Smooth muscle cell of the brain vasculature (primary cell): ENCODE data around the gene FGR.
"Not testable (repeated sequence)": the region's sequence is repeated elsewhere in the genome, so short reads cannot be mapped to it uniquely, and the experiment has no call there.

Experiments used
- DNase-seq: peaks from one replicate; pipeline ENCODE4 v3.0.0-alpha.2; 2012; ENCODE audit warnings: low read depth, low spot score

The FGR gene

DNA sequence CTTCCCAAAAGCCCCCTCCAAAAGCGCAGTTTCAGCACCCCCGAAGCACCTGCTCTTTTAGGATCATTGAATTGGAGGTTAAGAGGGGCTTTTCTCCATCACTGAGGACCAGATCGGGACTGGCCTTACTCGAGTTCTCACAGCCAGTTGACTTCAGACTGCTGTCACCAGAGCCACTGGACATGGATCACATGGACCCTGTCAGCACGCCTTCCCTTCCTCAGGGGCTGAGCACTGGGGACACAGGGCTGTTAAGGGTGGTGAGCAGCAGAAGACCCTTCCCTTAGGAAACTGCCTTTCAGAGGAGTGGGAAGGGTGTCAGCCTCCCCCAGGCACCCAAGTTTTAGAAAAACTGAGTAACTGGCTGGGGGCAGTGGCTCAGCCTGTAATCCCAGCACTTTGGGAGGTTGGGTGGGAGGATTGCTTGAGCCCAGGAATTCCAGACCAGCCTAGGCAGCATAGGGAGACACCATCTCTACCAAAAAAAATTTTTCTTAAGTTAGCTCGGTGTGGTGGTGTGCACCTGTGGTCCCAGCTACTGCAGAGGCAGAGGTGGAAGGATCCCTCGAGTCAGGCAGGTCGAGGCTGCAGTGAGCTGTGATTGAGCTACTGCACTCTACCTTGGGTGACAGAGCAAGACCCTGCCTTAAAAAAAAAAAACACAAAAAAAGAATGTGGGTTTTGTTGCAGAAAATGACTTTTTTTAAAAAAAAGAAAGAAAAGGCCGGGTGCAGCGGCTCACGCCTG is 584 bp upstream of the FGR start:
- no peak for DNase-seq

DNA sequence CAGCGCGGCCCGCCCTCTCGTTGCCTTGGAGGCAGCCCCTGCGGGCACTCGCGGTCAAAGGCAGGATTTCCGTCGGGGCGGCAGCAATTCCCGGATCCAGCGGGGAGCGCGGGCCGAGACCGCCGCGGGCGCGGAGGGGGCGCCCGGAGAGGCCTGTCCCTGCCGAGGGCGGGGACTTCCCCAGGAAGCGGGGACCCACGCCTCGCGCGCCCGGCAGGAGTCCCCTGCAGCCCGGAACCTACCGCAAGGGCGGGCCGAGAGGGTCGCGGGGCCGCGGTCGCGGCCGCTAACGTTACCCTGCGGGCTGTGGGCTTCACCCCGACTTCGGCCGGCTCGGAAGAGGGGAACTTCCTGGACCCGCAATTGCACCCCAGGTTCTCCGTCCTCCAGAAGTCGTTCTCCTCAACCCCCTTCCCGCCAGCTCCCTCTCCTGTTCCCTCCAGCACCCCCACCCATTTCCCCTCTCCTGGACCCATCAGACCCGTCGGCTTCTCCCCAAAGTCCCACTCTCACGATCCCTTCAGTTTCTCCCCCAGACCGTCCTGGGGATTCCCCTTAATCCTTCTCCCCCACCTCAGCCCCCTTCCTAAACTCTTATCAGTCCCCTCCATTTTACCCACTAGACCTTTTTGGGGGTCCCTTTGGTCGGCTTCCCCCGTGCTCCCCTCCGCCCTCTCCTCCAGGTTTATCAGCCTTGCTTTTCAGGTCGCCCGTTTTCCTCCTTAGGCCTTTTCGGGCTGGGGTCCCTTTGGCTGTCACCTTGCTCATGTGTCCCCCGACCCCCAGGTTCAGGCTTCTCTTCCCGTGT is 604 bp downstream of the FGR start:
- no peak for DNase-seq

- no peak for DNase-seq
Measured at GRCh38 chr1:27633640-27634176, 1.3 kb downstream of the FGR start.

GRCh38 chr1:27633298-27633610 is 1.7 kb downstream of the FGR start:
- no peak for DNase-seq

GRCh38 chr1:27632387-27633297 is 2.3 kb downstream of the FGR start:
- DNase-seq = no peak

- no peak for DNase-seq
Measured at GRCh38 chr1:27630859-27631491, 4.0 kb downstream of the FGR start.

DNA sequence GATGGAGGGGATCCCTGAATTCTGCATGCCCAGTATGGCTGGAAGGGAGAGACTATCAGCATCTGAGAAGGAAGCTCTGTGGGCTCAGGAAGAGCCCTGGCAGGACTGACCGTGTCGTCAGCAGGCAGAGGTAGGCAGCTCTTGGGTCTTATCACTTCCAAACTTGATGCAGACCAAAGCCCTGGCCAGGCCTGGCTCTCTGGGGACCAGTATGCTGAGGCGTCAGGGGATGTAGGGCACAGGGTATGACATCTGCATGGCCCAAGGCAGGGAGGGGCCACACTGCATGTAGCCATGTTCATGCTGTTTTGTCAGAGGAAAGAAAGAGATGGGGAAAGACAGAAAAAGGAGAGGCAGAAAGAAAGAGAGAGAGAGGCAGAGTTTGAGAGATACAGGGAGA is 6.3 kb downstream of the FGR start:
- no peak for DNase-seq

DNA sequence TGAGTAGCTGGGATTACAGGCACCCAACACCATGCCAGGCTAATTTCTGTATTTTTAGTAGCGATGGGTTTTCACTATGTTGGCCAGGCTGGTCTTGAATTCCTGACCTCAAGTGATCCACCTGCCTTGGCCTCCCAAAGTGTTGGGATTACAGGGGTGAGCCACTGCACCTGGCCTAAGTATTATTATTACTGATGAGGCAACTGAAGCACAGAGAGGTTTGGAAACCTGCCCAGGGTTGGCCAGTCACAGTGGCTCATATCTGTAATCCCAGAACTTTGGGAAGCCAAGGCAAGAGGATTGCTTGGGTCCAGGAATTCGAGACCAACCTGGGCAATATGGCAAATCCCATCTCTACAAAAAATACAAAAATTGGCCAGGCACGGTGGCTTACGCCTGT is 7.3 kb downstream of the FGR start:
- DNase-seq = not testable (repeated sequence)

DNA sequence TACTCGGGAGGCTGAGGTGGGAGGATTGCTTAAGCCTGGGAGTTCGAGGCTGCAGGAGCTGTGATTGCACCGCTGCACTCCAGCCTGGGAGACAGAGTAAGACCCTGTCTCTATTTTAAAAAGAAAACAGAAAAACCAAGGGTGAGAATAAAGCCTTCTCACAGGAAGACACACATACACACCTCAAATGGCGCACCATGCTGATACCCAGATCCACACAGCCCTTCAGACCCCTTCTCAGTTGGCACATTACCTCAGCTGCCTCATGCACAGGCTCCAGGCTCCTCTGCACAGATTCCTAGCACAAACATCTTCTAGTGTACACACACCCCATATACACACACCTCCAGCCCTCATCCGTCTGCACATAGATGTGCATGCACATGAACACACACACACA is 7.9 kb downstream of the FGR start:
- DNase-seq = no peak

- no peak for DNase-seq
Measured at GRCh38 chr1:27626031-27626935, 8.7 kb downstream of the FGR start.

- DNase-seq = no peak
Measured at GRCh38 chr1:27624467-27625178, 10.4 kb downstream of the FGR start.

DNA sequence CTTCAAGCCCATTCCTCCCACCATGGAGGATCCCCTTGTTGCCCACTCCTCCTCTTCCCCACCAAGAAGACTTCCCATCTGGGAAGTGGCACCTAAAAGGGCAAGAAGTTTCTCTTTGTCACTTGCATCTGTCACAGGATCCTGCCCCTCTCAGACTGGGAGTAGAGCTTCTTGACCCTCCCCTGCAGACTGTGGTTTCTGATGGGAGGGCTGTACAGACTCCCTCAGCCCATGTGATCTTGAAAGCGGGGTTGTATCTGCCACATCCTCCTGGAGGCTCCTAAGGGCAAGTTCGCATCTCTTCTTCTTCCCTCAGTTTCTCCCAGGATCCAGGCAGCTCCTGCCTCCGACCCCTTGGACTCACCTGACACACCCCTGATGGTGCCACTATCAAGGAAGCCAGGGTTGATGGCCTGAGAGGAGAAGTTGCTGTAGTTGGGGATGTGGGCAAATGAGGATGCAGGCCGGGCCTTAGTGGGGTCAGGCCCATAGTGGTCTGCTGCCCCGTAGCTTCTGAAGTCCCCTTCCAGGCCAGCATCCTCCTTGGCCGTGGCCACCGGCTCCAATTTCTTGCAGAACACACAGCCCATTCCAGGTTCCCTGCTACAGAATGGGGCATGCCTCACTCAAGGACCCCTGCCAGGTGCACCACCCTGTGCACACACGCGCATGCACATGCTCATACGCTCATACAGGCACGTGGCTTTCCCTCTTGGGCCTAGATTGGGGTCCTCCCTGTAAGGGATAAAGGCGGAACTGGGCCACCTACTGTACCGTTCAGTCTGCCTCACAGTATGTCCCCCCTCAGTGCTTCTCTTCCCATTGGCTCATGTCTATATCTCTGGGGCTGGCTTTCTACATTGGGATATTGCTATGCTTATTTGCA is 11.4 kb downstream of the FGR start:
- DNase-seq = no peak

- no peak for DNase-seq
Measured at GRCh38 chr1:27622828-27623227, 12.2 kb downstream of the FGR start.

DNA sequence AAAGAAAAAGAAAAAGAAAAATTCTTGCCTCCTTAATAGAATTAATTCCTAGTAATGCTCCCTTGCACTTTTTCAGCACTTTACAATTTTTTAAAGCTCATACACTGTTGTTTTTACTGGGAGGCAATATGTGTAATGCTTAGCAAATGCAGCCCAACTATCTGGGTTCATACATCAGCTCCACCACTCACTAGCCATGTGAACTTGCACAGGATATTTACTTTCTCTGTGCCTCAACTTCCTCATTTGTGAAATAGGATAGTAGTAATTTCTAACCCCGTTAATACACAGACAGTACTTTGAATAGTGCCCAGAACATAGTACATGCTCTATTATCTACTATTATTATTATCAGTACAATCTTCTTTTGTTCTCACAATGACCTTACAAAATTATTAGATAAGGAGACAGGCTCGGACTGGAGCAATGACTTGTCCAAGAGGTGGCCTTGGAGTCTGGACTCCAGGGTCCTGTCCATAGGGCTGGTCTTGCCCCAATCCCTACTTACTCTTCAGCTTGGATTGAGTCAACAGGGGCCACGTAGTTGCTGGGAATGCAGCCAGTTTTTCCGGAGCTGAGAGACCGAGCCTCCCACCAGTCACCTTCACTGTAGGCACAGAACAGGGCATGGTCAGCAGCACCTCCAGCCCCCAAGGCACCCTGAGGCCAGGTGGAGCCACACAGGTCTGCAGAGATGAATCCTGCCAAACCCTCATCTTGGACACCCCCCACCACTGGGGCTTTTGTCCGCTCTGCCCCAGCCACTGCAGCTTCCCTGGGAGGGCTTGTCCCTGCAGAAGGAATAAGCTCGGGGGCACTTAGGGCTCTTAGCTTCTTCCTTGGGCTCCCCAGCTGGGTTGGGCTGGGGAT is 13.7 kb downstream of the FGR start:
- no peak for DNase-seq

DNA sequence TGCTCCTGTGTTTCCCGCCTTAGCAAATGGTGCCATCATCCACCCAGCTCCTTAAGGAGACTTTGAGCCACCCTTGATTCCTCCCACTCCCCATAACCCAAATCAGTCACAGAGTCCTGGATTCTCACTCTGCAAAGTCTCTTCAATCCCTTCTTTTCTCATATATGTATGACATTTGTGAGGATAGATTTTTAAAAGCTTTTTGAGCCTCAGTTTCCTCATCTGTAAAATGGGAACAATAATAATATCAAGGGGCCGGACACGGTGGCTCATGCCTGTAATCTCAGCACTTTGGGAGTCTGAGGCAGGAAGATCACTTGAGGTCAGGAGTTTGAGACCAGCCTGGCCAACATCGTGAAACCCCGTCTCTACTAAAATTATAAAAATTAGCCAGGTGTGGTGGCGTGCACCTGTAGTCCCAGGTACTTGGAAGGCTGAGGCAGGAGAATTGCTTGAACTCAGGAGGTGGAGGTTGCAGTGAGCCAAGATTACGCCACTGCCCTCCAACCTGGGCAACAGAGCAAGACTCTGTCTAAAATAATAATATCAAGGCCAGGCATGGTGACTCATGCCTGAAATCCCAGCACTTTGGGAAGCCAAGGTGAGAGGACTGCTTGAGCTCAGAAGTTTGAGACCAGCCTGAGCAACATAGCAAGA is 15.1 kb downstream of the FGR start:
- not testable (repeated sequence) for DNase-seq

DNA sequence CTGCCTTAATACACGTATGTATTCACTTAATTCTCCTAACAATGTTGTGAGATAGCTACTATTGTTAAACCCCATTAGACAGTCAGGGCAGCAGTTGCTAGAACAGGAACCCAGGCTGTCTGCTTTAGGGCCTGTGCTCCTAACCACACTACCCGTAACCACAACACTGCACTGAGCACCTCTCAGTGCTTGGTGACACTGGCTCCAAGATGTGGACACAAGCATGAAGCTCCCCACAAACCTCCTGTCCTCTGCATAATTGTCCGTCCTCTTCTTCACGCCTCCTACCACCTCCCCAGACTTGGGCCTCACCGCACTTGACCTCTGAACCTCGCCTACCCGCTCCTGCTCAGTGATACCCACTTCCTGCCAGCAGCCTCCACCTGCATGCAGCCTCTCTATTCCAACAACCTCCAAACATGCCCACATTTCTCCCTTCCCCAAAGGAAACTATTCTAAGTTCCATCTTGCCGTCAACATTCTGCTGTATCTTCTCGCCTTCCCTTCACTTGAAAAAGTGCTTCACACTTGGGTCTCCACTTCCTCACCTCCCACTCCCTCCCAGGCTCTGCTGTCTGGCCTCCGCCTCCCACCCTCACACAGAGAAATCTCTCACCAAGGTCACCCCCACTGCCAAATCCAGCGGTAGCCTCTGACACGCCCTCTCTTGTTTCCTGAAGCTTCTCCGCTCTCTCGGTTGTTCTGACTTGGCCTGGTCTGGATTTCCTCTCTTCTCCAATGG is 16.5 kb downstream of the FGR start:
- DNase-seq = no peak

DNA sequence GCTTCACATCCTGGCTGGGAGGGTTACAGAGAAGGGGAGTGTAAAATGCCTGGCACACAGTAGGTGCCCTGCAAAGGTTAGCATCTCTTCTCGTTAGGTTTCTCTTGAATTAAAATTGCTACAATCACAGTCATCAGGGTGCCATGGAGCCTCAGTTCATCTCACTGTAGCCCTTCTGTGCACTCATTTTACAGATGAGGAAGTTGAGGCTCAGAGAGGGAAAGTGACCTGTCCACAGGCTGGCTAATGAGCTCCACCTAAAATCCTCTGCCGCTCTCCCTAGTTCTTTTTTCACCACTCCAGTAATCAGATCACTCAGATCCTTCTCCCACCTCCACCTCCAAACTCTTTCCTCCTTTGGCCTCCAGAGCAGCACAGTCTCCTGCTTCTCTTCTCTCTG is 17.6 kb downstream of the FGR start:
- no peak for DNase-seq
